GDM1 (cell line): Measurements from ENCODE around the gene NAA38.

ENCODE experiments used
- DNase-seq: peaks from one replicate; lab custom pipeline; 2025; lab: John Stamatoyannopoulos, UW

Gene NAA38, protein sequence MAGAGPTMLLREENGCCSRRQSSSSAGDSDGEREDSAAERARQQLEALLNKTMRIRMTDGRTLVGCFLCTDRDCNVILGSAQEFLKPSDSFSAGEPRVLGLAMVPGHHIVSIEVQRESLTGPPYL

DNA sequence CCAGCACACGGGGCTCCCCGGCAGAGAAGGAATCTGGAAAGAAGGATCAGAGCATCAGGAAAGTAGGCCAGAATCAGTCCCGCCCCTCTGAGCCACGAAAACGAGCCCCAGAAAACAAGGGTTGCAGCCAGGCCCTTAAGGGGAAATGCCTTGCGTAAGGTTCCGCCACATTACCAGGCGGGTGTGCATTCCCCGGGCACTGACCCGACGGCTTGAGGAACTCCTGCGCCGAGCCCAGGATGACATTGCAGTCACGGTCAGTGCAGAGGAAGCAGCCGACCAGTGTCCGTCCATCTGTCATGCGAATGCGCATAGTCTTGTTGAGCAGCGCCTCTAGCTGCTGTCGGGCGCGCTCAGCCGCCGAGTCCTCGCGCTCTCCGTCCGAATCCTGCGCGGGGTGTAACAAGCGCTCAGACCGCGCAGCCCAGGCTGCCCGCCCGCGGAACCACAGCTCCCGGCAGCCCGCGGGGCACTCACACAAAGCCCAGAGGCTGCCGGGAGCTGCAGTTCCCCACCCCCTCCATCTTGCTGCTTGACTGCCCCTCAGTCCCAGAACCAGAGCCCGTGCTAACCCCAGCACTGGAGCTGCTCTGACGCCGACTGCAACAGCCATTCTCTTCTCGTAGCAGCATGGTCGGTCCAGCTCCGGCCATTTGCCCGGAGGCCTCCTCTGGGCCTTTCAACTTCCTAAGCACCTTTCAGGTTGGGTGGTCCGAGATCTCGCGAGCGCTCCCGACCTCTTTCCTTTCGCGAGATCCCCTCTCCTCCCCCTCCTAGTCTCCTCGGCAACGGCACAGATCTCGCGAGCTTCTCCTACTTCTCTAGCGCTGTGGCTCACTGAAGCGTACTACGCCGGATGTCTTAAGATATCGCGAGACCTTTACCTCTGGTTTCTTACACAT lies at the start of gene NAA38:
TSS of gene NAA38 (minus strand) at position 749 of the 902 bp plus-strand sequence. CDS start at position 653, 96 bp downstream.
- peak; percentile 98 for DNase-seq

- DNase-seq = no peak
Measured at GRCh38 chr17:7903154-7904103, 46.1 kb upstream of the NAA38 start.

GRCh38 chr17:7897773-7898172 lies 40.4 kb upstream of the NAA38 start:
- peak; percentile 12 for DNase-seq

DNA sequence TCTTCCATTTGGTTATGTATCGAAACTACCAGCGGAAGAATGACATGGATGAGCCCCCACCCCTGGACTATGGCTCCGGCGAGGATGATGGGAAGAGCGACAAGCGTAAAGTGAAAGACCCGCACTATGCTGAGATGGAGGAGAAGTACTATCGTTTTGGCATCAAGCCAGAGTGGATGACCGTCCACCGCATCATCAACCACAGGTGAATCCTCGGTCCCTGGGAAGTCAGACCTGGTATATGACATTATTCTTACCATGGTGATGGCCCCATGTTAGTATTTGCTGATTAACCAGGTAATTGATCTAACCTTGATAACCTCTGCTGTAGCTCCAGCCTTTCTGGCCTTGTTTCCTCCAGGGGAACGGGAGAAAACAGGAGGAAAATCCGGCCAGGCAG lies 39.7 kb upstream of the NAA38 start:
- DNase-seq = no peak

- DNase-seq = no peak
Measured at GRCh38 chr17:7894866-7895265, 37.5 kb upstream of the NAA38 start.

DNA sequence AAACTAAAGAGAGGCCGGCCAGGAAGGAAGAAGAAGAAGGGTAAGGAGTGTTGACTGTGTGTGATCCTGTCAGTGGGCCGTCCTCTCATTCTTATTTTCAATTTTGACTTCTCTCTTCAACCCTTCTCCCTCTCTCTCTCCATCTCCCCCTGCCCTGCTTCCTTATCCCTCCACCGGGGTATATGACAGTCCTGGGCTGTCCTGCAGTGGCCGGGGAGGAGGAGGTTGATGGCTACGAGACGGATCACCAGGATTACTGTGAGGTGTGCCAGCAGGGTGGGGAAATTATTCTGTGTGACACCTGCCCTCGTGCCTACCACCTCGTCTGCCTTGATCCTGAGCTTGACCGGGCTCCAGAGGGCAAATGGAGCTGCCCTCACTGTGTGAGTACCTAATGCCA lies 36.9 kb upstream of the NAA38 start:
- no peak for DNase-seq

DNA sequence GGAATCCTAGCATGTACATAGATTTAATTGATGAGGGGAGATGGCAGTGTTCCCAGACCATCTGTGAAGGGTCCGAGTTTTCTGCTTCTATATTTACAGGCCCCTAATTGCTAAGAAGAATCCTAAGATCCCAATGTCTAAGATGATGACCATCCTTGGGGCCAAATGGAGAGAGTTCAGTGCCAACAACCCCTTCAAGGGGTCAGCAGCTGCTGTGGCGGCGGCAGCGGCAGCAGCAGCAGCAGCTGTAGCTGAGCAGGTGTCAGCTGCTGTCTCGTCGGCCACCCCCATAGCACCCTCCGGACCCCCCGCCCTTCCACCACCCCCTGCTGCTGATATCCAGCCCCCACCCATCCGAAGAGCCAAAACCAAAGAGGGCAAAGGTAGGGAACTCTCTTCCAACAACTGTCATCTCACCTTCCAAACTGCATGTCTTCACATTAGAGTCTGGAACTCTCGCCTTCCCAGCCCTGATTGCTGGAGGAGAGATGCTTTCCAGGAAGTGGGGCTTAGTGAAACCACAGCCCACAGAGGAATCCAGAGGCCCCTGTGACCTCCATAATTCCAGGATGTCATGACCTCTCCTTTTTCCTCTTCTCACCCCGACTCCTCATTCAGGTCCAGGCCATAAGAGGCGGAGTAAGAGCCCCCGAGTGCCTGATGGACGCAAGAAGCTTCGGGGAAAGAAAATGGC lies 36.0 kb upstream of the NAA38 start:
- DNase-seq = no peak

GRCh38 chr17:7889166-7889955 lies 32.0 kb upstream of the NAA38 start:
- DNase-seq = peak; percentile 20

DNA sequence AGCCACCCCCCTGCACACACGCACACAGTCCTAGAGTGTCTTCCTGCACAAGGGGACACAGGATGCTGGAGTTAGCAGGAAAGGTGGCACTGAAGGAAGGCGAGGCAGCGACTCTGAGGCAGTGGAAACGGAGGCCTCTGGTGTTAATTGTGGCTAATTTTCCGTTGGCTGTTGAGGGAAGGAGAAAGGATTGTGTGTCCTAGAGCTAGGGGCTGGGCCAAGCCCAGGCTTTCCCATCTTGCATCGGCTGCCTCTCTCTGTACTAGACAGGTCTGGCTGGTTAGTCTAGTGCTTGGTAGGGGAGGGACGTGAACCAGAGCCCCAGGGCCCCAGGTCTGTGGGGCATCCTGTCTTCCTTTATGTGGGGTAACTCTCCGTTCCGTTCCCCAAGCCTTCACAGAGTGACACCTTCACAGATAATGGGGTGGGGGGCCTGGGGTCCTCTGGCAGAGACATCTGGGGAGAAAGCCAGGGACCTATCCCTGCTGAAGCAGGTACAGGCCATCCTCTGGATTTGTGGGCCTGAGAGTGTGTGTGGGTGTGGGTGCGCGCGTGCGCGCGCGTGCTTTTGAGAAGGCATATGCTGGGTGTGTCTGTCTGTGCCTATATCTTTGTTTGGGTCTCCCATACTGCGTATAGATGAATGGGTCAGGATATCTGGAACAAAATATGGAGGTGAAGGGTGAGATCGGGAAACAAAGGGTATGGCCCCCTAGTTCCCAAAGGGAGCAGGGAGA lies 31.0 kb upstream of the NAA38 start, which contains the start of gene CHD3:
TSS of gene CHD3 (plus strand) at position 606 of the 737 bp plus-strand sequence. CDS start 212 bp downstream, outside the sequence.
- no peak for DNase-seq

DNA sequence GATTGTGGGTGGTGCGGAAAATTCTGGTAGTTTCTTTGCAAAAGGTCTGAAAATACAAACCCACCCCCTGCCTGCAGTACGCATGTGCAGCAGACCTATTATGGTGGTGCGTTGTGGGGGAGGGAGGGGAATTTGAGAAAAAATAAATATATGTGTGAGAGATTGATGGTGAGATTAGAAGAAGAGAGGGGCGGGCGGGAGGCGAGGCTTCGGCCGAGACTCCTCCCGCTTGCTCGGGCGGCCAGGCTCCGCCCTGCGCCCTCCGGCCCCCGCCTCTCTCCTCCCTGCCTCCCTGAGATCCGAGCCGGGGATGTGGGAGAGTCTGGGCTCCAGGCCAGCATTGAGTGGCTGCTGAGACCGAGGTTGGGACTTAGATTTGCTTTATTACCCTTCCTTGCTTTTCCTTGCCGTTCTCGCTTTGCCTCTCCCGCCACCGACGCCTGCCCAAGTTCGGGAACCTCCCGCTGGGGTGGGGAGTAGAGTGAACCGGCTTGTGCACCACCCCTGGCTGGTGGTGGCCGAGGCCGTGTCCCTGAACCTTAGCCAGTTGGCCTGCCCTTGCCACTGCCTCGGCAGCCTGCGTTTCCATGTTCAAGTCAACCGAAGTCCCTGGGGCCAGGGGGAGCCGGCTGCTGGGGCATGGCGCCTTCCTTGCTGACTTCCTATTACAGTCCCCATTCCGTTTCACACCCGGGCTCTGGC lies 30.3 kb upstream of the NAA38 start:
- DNase-seq = peak; percentile 87

GRCh38 chr17:7887038-7887481 lies 29.7 kb upstream of the NAA38 start:
- DNase-seq = no peak

GRCh38 chr17:7886227-7887037 lies 29.1 kb upstream of the NAA38 start:
- no peak for DNase-seq

- DNase-seq = no peak
Measured at GRCh38 chr17:7885367-7886226, 28.2 kb upstream of the NAA38 start.

- peak; percentile 47 for DNase-seq
Measured at GRCh38 chr17:7884581-7885366, 27.4 kb upstream of the NAA38 start.

GRCh38 chr17:7883781-7884386 lies 26.5 kb upstream of the NAA38 start:
- no peak for DNase-seq

DNA sequence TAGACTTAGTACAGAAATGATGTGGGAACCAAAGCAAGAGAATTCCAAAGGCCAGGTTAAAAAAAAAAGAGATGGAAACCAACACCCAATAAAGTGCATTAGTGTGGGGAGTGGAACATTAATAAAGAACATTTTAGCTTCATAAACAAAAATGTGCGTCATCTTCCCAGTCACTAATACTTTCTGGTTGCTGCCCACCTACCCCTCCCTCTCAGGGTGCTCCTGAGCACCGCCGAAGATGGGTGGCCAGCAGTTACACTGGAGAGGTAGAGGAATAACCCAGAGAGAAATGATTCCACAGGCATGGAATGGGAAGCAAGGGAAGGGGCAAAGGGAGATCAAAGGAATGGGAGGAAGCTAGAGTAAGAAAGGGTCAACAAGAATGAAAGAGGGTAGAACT lies 25.3 kb upstream of the NAA38 start:
- DNase-seq = no peak
